Breast epithelium (tissue), 4 donors: Measurements from ENCODE around the gene RBM17. TPM values are rescaled to one million over a fixed set of nuclear protein-coding genes. Genes with fewer than 3 reads are reported as not detected.

Experiments
- DNase-seq, 2 donors: peaks; one replicate each; pipeline ENCODE4 v3.0.0-alpha.2; 2019; ENCODE audit warnings: low spot score in 2 of 2
- H3K27ac ChIP-seq, 2 donors: fragments of 200-600 bp; sonication (generic) in 1 of 2; one replicate each; pipeline ENCODE4 v1.5.1; 2016 to 2019; ENCODE audit warnings: mild to moderate bottlenecking in 1 of 2
- H3K27me3 ChIP-seq, 2 donors: fragments of 200-600 bp; sonication (generic) in 1 of 2; one replicate each; pipeline versions ENCODE4 v1.5.1 to v1.6.0; 2017 to 2019; ENCODE audit warnings: control low read depth in 1 of 2, mild to moderate bottlenecking in 1 of 2
- H3K36me3 ChIP-seq: fragments of 200-600 bp; one replicate; pipeline ENCODE4 v1.5.1; 2019
- H3K4me1 ChIP-seq, 2 donors: fragments of 200-600 bp; sonication (generic); one replicate each; pipeline ENCODE4 v1.5.1; 2016 to 2019; ENCODE audit warnings: control low read depth in 1 of 2
- H3K4me3 ChIP-seq, 3 donors: fragments of 200-600 bp; sonication (generic); 1 replicate in 2 of 3; 2 replicates in 1 of 3; pipeline ENCODE4 v1.5.1; 2016 to 2019; ENCODE audit warnings: mild to moderate bottlenecking in 3 of 3, moderate library complexity in 2 of 3
- H3K9me3 ChIP-seq, 2 donors: fragments of 200-600 bp; sonication (generic) in 1 of 2; one replicate each; pipeline ENCODE4 v1.5.1; 2016 to 2019; ENCODE audit warnings: control low read depth in 1 of 2
- CTCF ChIP-seq, 3 donors: fragments of 450-650 bp; IDR thresholded peaks; one replicate each; pipeline ENCODE4 v1.5.1; 2016 to 2017; ENCODE audit warnings: antibody characterized with exemption in 3 of 3, mild to moderate bottlenecking in 3 of 3, moderate library complexity in 3 of 3
- POLR2A ChIP-seq: fragments of 450-650 bp; IDR thresholded peaks from one replicate; pipeline ENCODE4 v1.6.1; 2016; ENCODE audit warnings: antibody characterized with exemption, mild to moderate bottlenecking, moderate library complexity
- POLR2AphosphoS5 ChIP-seq, 3 donors: sonication (generic); formaldehyde crosslinking; IDR thresholded peaks; one replicate each; pipeline ENCODE4 v1.6.1; 2017; ENCODE audit warnings: antibody characterized with exemption in 3 of 3
- intact Hi-C: fragments of 100-400 bp; cut with DNase I; formaldehyde crosslinking; loops from one replicate; pipeline ENCODE4 v1.15.1; 2023; ENCODE audit warnings: low total_unique reads
- total RNA-seq, 3 donors: library from RNA; depleted of rRNA; stranded (reverse); fragments of >200 nt; gene quantifications; one replicate each; pipeline ENCODE4 v1.1.0, GENCODE V29; 2016

The RBM17 gene
- total RNA-seq, 3 donors from 2014 or later = 62.4 to 72.4 (median 68.2) TPM

- DNase-seq = no peak
- Histone ChIP-seq H3K4me1 (no peaks in the 10 kb centered on the region), H3K9me3 (no peaks in the 10 kb centered on the region), H3K36me3 (no peaks in the 10 kb centered on the region), H3K4me3 (no peak overlapping the region), H3K27ac (no peak overlapping the region), H3K27me3 (no peaks in the 10 kb centered on the region)
- intact Hi-C loops = no loop called here
- TF ChIP-seq CTCF (IDR thresholded peaks at IDR 0.05) = no peak
- no peak for TF ChIP-seq POLR2AphosphoS5 (IDR thresholded peaks at IDR 0.05)
- no peak for TF ChIP-seq POLR2A
These were observed 11.7 kb upstream of the RBM17 start for GRCh38 chr10:6077071-6077675.

GRCh38 chr10:6079044-6079443 lies 9.8 kb upstream of the RBM17 start:
- Histone ChIP-seq H3K36me3 (no peaks in the 10 kb centered on the region), H3K4me1 (no peaks in the 10 kb centered on the region), H3K9me3 (no peaks in the 10 kb centered on the region), H3K27me3 (peaks cover 0 to 5% of the 10 kb centered on the region in 2 donors), H3K27ac (no peak overlapping the region), H3K4me3 (no peak overlapping the region)
- intact Hi-C loops = no loop called here
- no peak for DNase-seq
- TF ChIP-seq POLR2A (no peak), POLR2AphosphoS5 (IDR thresholded peaks at IDR 0.05) (no peak), CTCF (IDR thresholded peaks at IDR 0.05) (no peak)

- H3K9me3 ChIP-seq = no peaks in the 10 kb centered on the region
- H3K4me3 ChIP-seq = no peak overlapping the region
- intact Hi-C loops = loop anchor here (10.0 kb wide), 1 partner anchor 136 kb away; no protein-coding TSS in a partner anchor
- H3K4me1 ChIP-seq = no peaks in the 10 kb centered on the region
- peaks cover 0 to 5% of the 10 kb centered on the region in 2 donors for H3K27me3 ChIP-seq
- no peak overlapping the region for H3K27ac ChIP-seq
- H3K36me3 ChIP-seq = no peaks in the 10 kb centered on the region
- DNase-seq = no peak
- TF ChIP-seq POLR2AphosphoS5 (IDR thresholded peaks at IDR 0.05) = no peak
- TF ChIP-seq POLR2A = no peak
- no peak for TF ChIP-seq CTCF (IDR thresholded peaks at IDR 0.05)
These were observed 8.3 kb upstream of the RBM17 start for GRCh38 chr10:6080417-6080973.

GRCh38 chr10:6082496-6083395 lies 6.1 kb upstream of the RBM17 start:
- Histone ChIP-seq H3K36me3 (no peaks in the 10 kb centered on the region), H3K27ac (no peak overlapping the region), H3K4me3 (no peak overlapping the region), H3K4me1 (no peaks in the 10 kb centered on the region), H3K9me3 (no peaks in the 10 kb centered on the region), H3K27me3 (peaks cover 0 to 5% of the 10 kb centered on the region in 2 donors)
- intact Hi-C loops = loop anchor here (10.0 kb wide), 1 partner anchor 138 kb away; no protein-coding TSS in a partner anchor
- no peak for DNase-seq
- TF ChIP-seq CTCF (IDR thresholded peaks at IDR 0.05) (no peak), POLR2A (no peak), POLR2AphosphoS5 (IDR thresholded peaks at IDR 0.05) (no peak)
